HepG2 (cell line): ENCODE results near the gene ZNF621. TPM values are rescaled to one million over a fixed set of nuclear protein-coding genes. Genes with fewer than 3 reads are reported as not detected.

Experiments
- CSRNP2 ChIP-seq: sonication (generic); formaldehyde crosslinking; conservative IDR thresholded peaks from 2 replicates; pipeline ENCODE4 v1.8.0; 2022; ENCODE audit warnings: low read depth, missing genetic modification reagents
- DMTF1 ChIP-seq: sonication (generic); formaldehyde crosslinking; IDR thresholded peaks from 2 replicates; pipeline ENCODE4 v1.4.0; 2020; ENCODE audit warnings: mild to moderate bottlenecking, missing genetic modification reagents
- FOSL2 ChIP-seq: sonication (generic); formaldehyde crosslinking; IDR thresholded peaks from 2 replicates; pipeline ENCODE4 v1.4.0; 2020; ENCODE audit warnings: missing genetic modification reagents
- FOXO4 ChIP-seq: sonication (generic); formaldehyde crosslinking; conservative IDR thresholded peaks from 2 replicates; pipeline ENCODE4 v1.8.1; 2023; ENCODE audit warnings: missing genetic modification reagents
- HCFC1 ChIP-seq: fragments of 150-350 bp; IDR thresholded peaks from 2 replicates; pipeline ENCODE4 v1.6.1; 2014; ENCODE audit warnings: low read depth, low read length
- KAT7 ChIP-seq: IDR thresholded peaks from 2 replicates; pipeline ENCODE4 v1.6.1; 2018; ENCODE audit warnings: borderline replicate concordance, missing compliant biosample characterization
- MATR3 ChIP-seq: sonication (generic); formaldehyde crosslinking; IDR thresholded peaks from 2 replicates; pipeline ENCODE4 v1.4.0; 2020; ENCODE audit warnings: missing genetic modification reagents
- MXD1 ChIP-seq: sonication (generic); formaldehyde crosslinking; IDR thresholded peaks from 2 replicates; pipeline ENCODE4 v1.4.0; 2020; ENCODE audit warnings: mild to moderate bottlenecking, missing genetic modification reagents
- PBX3 ChIP-seq: sonication (generic); formaldehyde crosslinking; IDR thresholded peaks from 2 replicates; pipeline ENCODE4 v1.8.1; 2023; ENCODE audit warnings: missing genetic modification reagents, inconsistent platforms, borderline replicate concordance
- SPEN ChIP-seq: sonication (generic); formaldehyde crosslinking; IDR thresholded peaks from 2 replicates; pipeline ENCODE4 v1.5.1; 2020; ENCODE audit warnings: low read depth, mild to moderate bottlenecking, missing genetic modification reagents
- ZFX ChIP-seq: sonication (generic); formaldehyde crosslinking; IDR thresholded peaks from 2 replicates; pipeline ENCODE4 v1.4.0; 2020; ENCODE audit warnings: mild to moderate bottlenecking, low read depth, missing genetic modification reagents, moderate library complexity
- ZFY ChIP-seq: sonication (generic); formaldehyde crosslinking; IDR thresholded peaks from 2 replicates; pipeline ENCODE4 v1.4.0; 2020; ENCODE audit warnings: missing genetic modification reagents
- ZIK1 ChIP-seq: sonication (generic); formaldehyde crosslinking; IDR thresholded peaks from 2 replicates; pipeline ENCODE4 v1.5.0; 2020; ENCODE audit warnings: mild to moderate bottlenecking, low read depth, missing genetic modification reagents, borderline replicate concordance
- ZNF281 ChIP-seq: sonication (generic); formaldehyde crosslinking; IDR thresholded peaks from 2 replicates; pipeline ENCODE4 v1.4.0; 2020; ENCODE audit warnings: missing genetic modification reagents, borderline replicate concordance
- ZNF350 ChIP-seq: sonication (generic); formaldehyde crosslinking; IDR thresholded peaks from 2 replicates; pipeline ENCODE4 v1.4.0; 2020; ENCODE audit warnings: mild to moderate bottlenecking, low read depth, missing genetic modification reagents, borderline replicate concordance
- ZNF562 ChIP-seq: sonication (generic); formaldehyde crosslinking; IDR thresholded peaks from 2 replicates; pipeline ENCODE4 v1.8.0; 2022; ENCODE audit warnings: missing genetic modification reagents, borderline replicate concordance
- polyA plus RNA-seq, 8 experiments: library from polyadenylated mRNA; depleted of rRNA in 3 of 8; stranded (reverse) in 7 of 8; unstranded in 1 of 8; fragments of >200 nt; fragmentation: Illumina TruSeq in 4 of 8; extraction: Trizol in 4 of 8; gene quantifications; 2 replicates each; pipeline versions ENCODE4 v1.2.1 to v1.2.3, GENCODE V29; 2011 to 2016; ENCODE audit warnings: low read depth in 4 of 8, missing spikeins in 1 of 8, mixed read lengths in 1 of 8; ENCODE audit not compliant: insufficient read depth in 1 of 8
- total RNA-seq, 5 experiments: library from RNA; depleted of rRNA; stranded (reverse); fragments of >200 nt; fragmentation: Illumina TruSeq; extraction: Trizol; gene quantifications; 2 replicates each; pipeline ENCODE4 v1.2.3, GENCODE V29; 2016; ENCODE audit warnings: low read depth in 1 of 5
- TF ChIP-seq, protein P1 (sequence below), 2 experiments: fragments of 450-650 bp in 1 of 2; sonication (generic) in 1 of 2; formaldehyde crosslinking; IDR thresholded peaks; 2 replicates each; pipeline versions ENCODE4 v1.5.0 to v1.8.0; 2020 to 2022; ENCODE audit warnings: mild to moderate bottlenecking in 1 of 2, missing genetic modification reagents in 1 of 2

The ZNF621 gene
- total and polyA plus RNA-seq, 2 of the 13 experiments (the other 11 are each of a cell fraction or from before 2014, with no cell fraction given), result 13.2 to 14.9 TPM

DNA sequence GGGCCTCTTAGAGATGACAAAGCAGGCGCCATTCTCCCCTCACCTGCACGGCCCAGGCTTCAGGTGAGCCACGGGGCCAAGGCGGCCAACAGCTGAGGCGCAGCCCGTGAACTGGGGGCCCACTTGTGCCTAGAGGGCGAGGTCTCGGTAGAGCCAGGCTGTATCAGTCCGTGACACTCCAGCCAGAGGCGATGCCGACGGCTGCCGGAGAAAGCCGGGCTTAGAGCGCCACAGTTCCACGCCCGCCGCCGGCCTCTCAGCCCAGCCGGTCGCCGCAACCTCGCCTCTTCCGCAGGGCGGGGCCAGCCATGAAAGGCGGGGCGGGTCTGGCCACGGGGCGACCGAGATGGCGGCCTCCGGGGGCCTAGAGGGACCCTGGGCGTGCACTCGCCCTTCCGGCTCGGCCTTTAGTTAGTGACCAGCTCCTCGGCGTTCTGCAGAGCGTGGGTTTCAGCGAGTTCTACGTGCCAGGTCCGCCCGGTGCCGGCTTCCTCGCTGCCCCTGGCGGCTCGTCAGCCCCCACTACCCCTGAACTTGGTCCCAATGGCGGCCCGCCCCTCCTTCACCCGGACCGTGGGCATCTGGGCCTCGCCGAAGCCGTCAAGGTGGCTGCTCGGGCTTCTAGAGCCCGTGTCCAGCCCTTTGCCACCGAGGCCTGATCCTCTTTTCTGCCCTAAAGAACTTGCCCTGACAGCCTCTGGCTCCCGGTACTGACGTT, at the start of gene ZNF621 (continued):
- TF ChIP-seq DMTF1 (CRISPR knock-in tag) (no peak), SPEN (CRISPR knock-in tag) (peak; percentile 98), MXD1 (CRISPR knock-in tag) (peak; percentile 93), CSRNP2 (CRISPR knock-in tag) (no peak), ZIK1 (CRISPR knock-in tag) (no peak; the same call in 1 of the 2 replicates), ZFX (CRISPR knock-in tag) (peak; percentile 97), PBX3 (no peak), FOXO4 (CRISPR knock-in tag) (no peak), ZFY (CRISPR knock-in tag) (peak; percentile 99), ZNF350 (CRISPR knock-in tag) (peak; percentile 72), ZNF281 (CRISPR knock-in tag) (no peak; the same call in 1 of the 2 replicates), ZNF562 (no peak), MATR3 (no peak), HCFC1 (peak; percentile 47; the same call in 1 of the 2 replicates), FOSL2 (peak; percentile 43), KAT7 (CRISPR knock-in tag) (peak; percentile 96; the same call in 1 of the 2 replicates)
- TF ChIP-seq, protein P1, sequence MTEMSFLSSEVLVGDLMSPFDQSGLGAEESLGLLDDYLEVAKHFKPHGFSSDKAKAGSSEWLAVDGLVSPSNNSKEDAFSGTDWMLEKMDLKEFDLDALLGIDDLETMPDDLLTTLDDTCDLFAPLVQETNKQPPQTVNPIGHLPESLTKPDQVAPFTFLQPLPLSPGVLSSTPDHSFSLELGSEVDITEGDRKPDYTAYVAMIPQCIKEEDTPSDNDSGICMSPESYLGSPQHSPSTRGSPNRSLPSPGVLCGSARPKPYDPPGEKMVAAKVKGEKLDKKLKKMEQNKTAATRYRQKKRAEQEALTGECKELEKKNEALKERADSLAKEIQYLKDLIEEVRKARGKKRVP (CRISPR knock-in tag; IDR thresholded peaks at IDR 0.05), result 0 out of 4 replicates have a peak, but pooled peaks of 1 of the 2 experiments have one; percentile 46
